HG03175 (cell line): ENCODE data around the gene MTCL1.
A peak's percentile ranks its signal among the peaks of the same experiment; 100 is the strongest.
"Not testable (repeated sequence)": the region's sequence is repeated elsewhere in the genome, so short reads cannot be mapped to it uniquely, and the experiment has no call there.

ENCODE experiments used
- ATAC-seq: cut with Tn5 transposase; IDR thresholded peaks from one replicate; pipeline ENCODE4 v1.9.1; 2021; ENCODE audit warnings: mild to moderate bottlenecking, moderate library complexity; ENCODE audit not compliant: unreplicated experiment

MTCL1 gene

GRCh38 chr18:8741117-8741516, 35.8 kb downstream of the MTCL1 start:
- no peak for ATAC-seq

DNA sequence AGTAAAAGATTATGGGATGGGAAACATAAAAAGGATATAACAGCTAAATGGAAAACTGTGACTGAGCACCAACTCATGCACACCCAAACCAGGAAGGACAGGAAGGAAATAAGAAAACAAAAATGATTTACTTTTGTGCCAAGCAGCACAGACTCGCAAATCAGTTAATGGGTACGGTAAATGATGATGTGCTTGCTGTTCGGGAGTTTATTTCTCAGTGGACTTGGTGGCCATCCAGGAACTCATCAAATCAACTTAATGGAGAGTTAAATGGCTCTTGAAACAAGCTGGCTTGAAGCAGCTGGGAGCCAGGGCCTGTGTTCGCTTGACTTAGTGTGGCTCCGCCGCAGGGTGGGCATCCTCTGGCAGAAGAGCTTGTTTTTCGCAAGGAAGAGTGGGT, 36.2 kb downstream of the MTCL1 start:
- no peak for ATAC-seq

- no peak for ATAC-seq
Measured at GRCh38 chr18:8742387-8743361, 37.3 kb downstream of the MTCL1 start.

GRCh38 chr18:8744038-8744437, 38.7 kb downstream of the MTCL1 start:
- no peak for ATAC-seq

- ATAC-seq: no peak
Measured at GRCh38 chr18:8744656-8745055, 39.3 kb downstream of the MTCL1 start.

DNA sequence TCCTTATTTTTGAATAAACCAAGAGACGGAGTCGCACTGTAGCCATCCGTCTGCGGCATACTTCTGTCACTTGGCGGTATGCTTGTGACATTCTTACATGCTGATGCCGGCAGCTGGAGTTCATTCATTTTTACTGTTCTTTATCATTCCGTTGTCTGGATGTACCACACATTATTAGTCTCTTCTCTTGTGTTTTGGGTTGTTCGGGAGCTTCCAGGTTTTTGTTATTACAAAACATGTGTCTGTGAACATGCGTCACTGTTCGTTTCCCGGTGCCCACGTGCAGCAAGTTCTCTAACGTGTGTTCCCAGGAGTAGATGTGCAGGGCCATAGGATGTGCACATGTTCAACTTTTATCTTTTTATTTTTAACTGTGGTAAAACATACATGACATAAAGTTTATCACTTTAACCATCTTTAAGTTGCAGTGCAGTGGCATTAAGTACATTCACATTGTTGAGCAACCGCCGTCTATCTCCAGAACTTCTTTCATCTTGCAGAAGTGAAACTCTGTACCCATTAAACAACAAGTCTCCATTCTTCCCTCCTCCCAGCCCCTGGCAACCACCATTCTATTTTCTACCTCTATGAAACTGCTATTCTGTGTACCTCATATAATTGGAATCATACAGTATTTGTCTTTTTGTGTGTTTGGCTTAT, 40.1 kb downstream of the MTCL1 start:
- ATAC-seq: no peak

- no peak for ATAC-seq
Measured at GRCh38 chr18:8747440-8747937, 42.1 kb downstream of the MTCL1 start.

- no peak for ATAC-seq
Measured at GRCh38 chr18:8749492-8749891, 44.1 kb downstream of the MTCL1 start.

GRCh38 chr18:8750954-8751415, 45.6 kb downstream of the MTCL1 start:
- no peak for ATAC-seq

DNA sequence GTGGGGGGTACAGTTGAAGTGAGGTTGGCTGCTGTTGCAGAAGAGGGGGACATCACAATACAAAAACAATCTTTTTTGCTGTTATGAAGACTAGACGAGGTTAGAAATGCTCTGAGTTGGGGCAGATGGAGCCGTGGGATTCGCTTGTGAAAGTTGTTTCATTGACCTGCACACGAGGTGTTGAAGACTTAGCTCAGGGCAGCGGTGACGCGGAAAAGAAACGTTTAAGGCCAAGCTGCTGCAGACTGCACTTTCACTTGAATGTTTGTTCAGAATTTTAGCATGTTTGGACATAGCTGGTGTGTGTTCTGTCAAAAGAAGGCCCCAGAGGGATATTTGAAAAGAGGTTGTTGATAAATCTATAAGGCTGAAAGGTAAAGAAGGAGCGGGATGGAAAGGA, 46.3 kb downstream of the MTCL1 start:
- no peak for ATAC-seq

- ATAC-seq: no peak
Measured at GRCh38 chr18:8752329-8752728, 47.0 kb downstream of the MTCL1 start.

GRCh38 chr18:8754995-8755960, 49.9 kb downstream of the MTCL1 start:
- peak; percentile 78 for ATAC-seq

GRCh38 chr18:8756571-8756970, 51.2 kb downstream of the MTCL1 start:
- ATAC-seq: no peak

DNA sequence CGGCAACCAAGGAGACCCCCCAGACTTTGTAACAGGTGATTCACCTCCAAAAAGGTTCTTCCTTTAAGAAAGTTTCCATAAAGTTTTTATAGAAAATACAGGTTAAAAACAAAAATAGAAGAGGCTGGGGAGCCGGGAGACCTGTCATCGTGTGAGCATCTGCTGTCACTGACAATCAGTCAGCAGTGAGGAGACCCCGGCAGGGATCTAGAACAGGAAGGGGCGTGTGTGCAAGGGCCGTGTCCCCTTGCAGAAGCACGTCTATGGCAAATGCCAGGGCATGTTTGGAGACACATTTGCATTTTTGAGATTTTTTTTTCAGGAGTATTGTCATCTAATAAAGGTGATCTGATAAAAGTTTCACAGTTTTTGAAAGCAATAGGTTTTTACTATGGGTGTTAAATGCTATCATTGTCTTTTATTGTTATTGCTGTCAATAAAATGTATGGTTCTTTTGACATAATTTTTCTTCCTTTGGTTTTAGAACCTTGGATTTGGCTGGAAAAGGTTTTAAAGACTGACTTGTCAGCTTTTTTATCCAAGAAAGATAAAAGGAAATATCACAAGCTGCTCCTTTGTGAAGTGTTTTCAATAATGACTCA, 52.1 kb downstream of the MTCL1 start:
- ATAC-seq: no peak

DNA sequence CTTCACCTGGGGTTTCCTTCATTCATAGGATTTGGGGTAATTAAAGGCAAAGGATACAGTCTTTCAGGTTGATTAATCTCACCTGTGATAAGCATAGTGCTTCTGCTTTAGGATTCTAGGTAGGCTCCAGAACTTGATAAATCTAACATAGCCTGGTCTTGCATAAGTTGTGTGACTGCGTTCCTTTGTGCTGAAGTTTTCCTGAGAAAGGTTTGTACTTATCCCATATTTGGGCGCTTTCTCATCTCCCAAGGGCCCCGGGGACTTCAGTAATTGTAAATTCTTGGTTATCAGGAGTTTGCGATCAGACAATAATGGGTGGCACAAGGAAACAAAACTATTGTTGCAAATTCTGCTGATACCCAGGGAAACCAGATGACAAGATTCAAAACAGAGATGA, 53.1 kb downstream of the MTCL1 start:
- ATAC-seq: no peak

DNA sequence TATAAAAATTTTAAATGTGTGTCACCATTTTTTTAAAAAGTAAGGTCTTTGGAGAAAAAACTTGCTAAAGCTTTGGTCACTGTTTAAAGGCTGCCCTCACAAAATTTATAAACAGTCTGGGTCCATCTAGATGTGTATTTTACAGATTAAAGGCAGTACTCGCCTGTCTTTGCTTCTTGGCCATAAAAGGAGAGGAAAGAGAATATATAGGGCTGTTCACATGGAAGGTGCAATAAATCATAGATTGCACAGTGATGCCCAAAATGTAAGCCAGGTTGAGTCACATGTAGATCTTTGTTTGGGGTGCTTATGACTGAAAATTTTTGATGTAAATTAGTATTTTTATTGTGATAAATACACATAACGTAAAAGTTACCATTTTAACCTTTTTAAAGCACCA, 55.6 kb downstream of the MTCL1 start:
- no peak for ATAC-seq

DNA sequence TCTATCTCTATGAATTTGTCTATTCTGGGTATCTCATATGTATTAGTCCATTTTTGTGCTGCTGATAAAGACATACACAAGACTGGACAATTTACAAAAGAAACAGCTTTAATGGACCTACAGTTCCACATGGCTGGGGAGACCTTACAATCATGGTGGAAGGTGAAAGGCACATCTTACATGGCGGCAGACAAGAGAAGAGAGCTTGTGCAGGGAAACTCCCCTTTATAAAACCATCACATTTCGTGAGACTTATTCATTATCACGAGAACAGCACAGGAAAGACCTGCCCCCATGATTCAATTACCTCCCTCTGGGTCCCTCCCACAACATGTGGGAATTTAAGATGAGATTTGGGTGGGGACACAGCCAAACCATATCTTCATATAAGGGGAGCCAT, 56.2 kb downstream of the MTCL1 start:
- ATAC-seq: not testable (repeated sequence)

DNA sequence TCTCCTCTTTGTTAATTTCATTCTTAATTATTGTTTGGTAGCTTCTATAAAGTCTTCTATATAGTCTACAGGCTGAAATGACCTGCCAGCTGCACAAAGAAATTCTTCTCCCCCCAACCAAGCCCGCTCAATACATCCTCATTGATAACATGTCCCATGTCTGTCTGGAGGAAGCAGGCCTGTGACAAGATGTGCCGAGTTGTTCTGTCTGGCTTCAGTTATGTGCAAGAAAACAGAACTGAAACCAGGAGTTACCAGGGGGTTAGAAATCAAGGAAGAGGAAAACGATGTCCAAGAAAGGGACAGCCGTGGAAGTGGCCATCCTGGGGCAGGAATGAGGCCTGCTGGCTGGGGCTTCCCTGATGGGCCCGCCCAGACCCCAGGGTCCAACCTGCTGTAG, 57.6 kb downstream of the MTCL1 start:
- no peak for ATAC-seq

GRCh38 chr18:8763611-8764010, 58.3 kb downstream of the MTCL1 start:
- no peak for ATAC-seq

GRCh38 chr18:8765783-8766463, 60.6 kb downstream of the MTCL1 start:
- no peak for ATAC-seq
